IMR-90 (cell line): ENCODE results near the gene BACH1. TPM values are rescaled to one million over a fixed set of nuclear protein-coding genes. Genes with fewer than 3 reads are reported as not detected.

Experiments used
- ATAC-seq: fragments of 200-7000 bp; cut with Tn5 transposase; 2 replicates; pipeline ENCODE4 v1.9.1; 2020; ENCODE audit warnings: low read depth, mild to moderate bottlenecking, moderate library complexity
- BruUV-seq: library from RNA; stranded (reverse); fragments of 400-500 nt; replicated peaks from 2 replicates; lab custom pipeline; 2021; lab: Mats Ljungman, UMichigan
- CTCF ChIA-PET: fragments of 300-600 bp; formaldehyde crosslinking; extraction: SDS; loops from one replicate; lab custom pipeline; 2021; ENCODE audit warnings: antibody characterized with exemption; lab: Yijun Ruan, JAX
- POLR2A ChIA-PET: fragments of 300-600 bp; sonication (Branson Sonifier 250); formaldehyde crosslinking; loops from one replicate; lab custom pipeline; 2022; ENCODE audit warnings: antibody characterized with exemption; ENCODE audit not compliant: unreplicated experiment; lab: Charles Lee
- DNase-seq: peaks from one replicate; pipeline ENCODE4 v3.0.0; 2013
- H2AFZ ChIP-seq: replicated peaks from 2 replicates; pipeline ENCODE3; 2013; ENCODE audit warnings: low read length, mild to moderate bottlenecking; ENCODE audit not compliant: poor library complexity
- H2AK5ac ChIP-seq: 2 replicates; pipeline ENCODE4 v1.6.1; 2013; ENCODE audit warnings: low read depth, low read length, inconsistent platforms
- H2AK9ac ChIP-seq: replicated peaks from 2 replicates; pipeline ENCODE3; 2013; ENCODE audit warnings: mild to moderate bottlenecking, low read depth, low read length, moderate library complexity; ENCODE audit not compliant: poor library complexity
- H2BK120ac ChIP-seq: 2 replicates; pipeline ENCODE4 v1.6.1; 2013; ENCODE audit warnings: low read depth, low read length, inconsistent platforms
- H2BK15ac ChIP-seq: 3 replicates; pipeline ENCODE4 v1.6.1; 2013; ENCODE audit warnings: low read depth, low read length, inconsistent platforms
- H2BK20ac ChIP-seq: 2 replicates; pipeline ENCODE4 v1.6.1; 2013; ENCODE audit warnings: low read depth, mild to moderate bottlenecking, inconsistent platforms, low read length, moderate library complexity
- H2BK5ac ChIP-seq: 2 replicates; pipeline ENCODE4 v1.6.1; 2013; ENCODE audit warnings: mild to moderate bottlenecking, low read depth, low read length, inconsistent platforms; ENCODE audit not compliant: poor library complexity, severe bottlenecking
- H3K14ac ChIP-seq: replicated peaks from 2 replicates; pipeline ENCODE4 v1.6.1; 2013; ENCODE audit warnings: low read depth, low read length, inconsistent platforms
- H3K18ac ChIP-seq: 2 replicates; pipeline ENCODE4 v1.6.1; 2013; ENCODE audit warnings: low read depth, low read length, control low read depth
- H3K23ac ChIP-seq: 2 replicates; pipeline ENCODE4 v1.6.1; 2013; ENCODE audit warnings: low read depth, low read length, inconsistent platforms
- H3K27ac ChIP-seq: 2 replicates; pipeline ENCODE4 v1.5.1; 2013; ENCODE audit warnings: mild to moderate bottlenecking, control low read depth, low read length; ENCODE audit not compliant: insufficient read depth
- H3K27me3 ChIP-seq: 2 replicates; pipeline ENCODE4 v1.6.1; 2013; ENCODE audit warnings: low read length; ENCODE audit not compliant: control insufficient read depth, insufficient read depth
- H3K36me3 ChIP-seq: 2 replicates; pipeline ENCODE4 v1.6.1; 2013; ENCODE audit warnings: low read length, mixed read lengths; ENCODE audit not compliant: control insufficient read depth, insufficient read depth
- H3K4ac ChIP-seq: 2 replicates; pipeline ENCODE4 v1.6.1; 2013; ENCODE audit warnings: low read depth, low read length, inconsistent platforms
- H3K4me1 ChIP-seq: 2 replicates; pipeline ENCODE4 v1.6.1; 2013; ENCODE audit warnings: low read length, mixed read lengths; ENCODE audit not compliant: control insufficient read depth, insufficient read depth
- H3K4me2 ChIP-seq: 2 replicates; pipeline ENCODE4 v1.6.1; 2013; ENCODE audit warnings: low read depth, mild to moderate bottlenecking, control low read depth, low read length, moderate library complexity
- H3K4me3 ChIP-seq: 2 replicates; pipeline ENCODE4 v1.5.1; 2013; ENCODE audit warnings: low read depth, mild to moderate bottlenecking, control low read depth, low read length, moderate library complexity; ENCODE audit not compliant: insufficient read depth
- H3K56ac ChIP-seq: 2 replicates; pipeline ENCODE4 v1.6.1; 2013; ENCODE audit warnings: low read length, inconsistent platforms; ENCODE audit not compliant: insufficient read depth; ENCODE audit errors: extremely low read depth
- H3K79me1 ChIP-seq, 2 experiments: 2 replicates each; pipeline ENCODE4 v1.6.1; 2013; ENCODE audit warnings: low read length in 2 of 2, inconsistent platforms in 1 of 2, low read depth in 1 of 2
- H3K9ac ChIP-seq: 2 replicates; pipeline ENCODE4 v1.6.1; 2013; ENCODE audit warnings: low read depth, low read length, control low read depth
- H3K9me1 ChIP-seq: 2 replicates; pipeline ENCODE4 v1.6.1; 2013; ENCODE audit warnings: low read length, inconsistent platforms; ENCODE audit not compliant: insufficient read depth
- H3K9me3 ChIP-seq: 2 replicates; pipeline ENCODE4 v1.6.1; 2013; ENCODE audit warnings: low read length; ENCODE audit not compliant: control insufficient read depth, insufficient read depth
- H4K20me1 ChIP-seq: 2 replicates; pipeline ENCODE4 v1.6.1; 2013; ENCODE audit warnings: low read length, inconsistent platforms; ENCODE audit not compliant: insufficient read depth
- H4K5ac ChIP-seq: 2 replicates; pipeline ENCODE4 v1.6.1; 2013; ENCODE audit warnings: mild to moderate bottlenecking, low read depth, low read length, control low read depth
- H4K8ac ChIP-seq, 2 experiments: 2 replicates each; pipeline ENCODE4 v1.6.1; 2013; ENCODE audit warnings: low read depth in 2 of 2, low read length in 2 of 2, control low read depth in 1 of 2, inconsistent platforms in 1 of 2
- H4K91ac ChIP-seq: 2 replicates; pipeline ENCODE4 v1.6.1; 2013; ENCODE audit warnings: low read depth, low read length, inconsistent platforms; ENCODE audit not compliant: insufficient read depth
- BHLHE40 ChIP-seq: fragments of 150-350 bp; IDR thresholded peaks from 2 replicates; pipeline ENCODE4 v1.6.1; 2016; ENCODE audit warnings: mild to moderate bottlenecking, low read depth, low read length
- CEBPB ChIP-seq: IDR thresholded peaks from 2 replicates; pipeline ENCODE4 v1.6.1; 2012; ENCODE audit warnings: low read depth, low read length, improper control_type of control experiment
- FOS ChIP-seq: fragments of 150-350 bp; IDR thresholded peaks from 2 replicates; pipeline ENCODE4 v1.6.1; 2016; ENCODE audit warnings: low read depth, low read length
- MAFK ChIP-seq: IDR thresholded peaks from 2 replicates; pipeline ENCODE4 v1.6.1; 2012; ENCODE audit warnings: low read depth, low read length, improper control_type of control experiment
- MAZ ChIP-seq: IDR thresholded peaks from 2 replicates; pipeline ENCODE4 v1.6.1; 2012; ENCODE audit warnings: low read depth, mild to moderate bottlenecking, low read length, improper control_type of control experiment, moderate library complexity, borderline replicate concordance
- MXI1 ChIP-seq: IDR thresholded peaks from 2 replicates; pipeline ENCODE4 v1.6.1; 2012; ENCODE audit warnings: low read depth, mild to moderate bottlenecking, low read length, moderate library complexity, borderline replicate concordance
- NFE2L2 ChIP-seq: fragments of 150-350 bp; IDR thresholded peaks from 2 replicates; pipeline ENCODE4 v1.6.1; 2016; ENCODE audit warnings: low read depth, mild to moderate bottlenecking, low read length
- POLR2A ChIP-seq: IDR thresholded peaks from 2 replicates; pipeline ENCODE4 v1.6.1; 2012; ENCODE audit warnings: mild to moderate bottlenecking, low read depth, low read length
- RAD21 ChIP-seq: IDR thresholded peaks from 2 replicates; pipeline ENCODE4 v1.6.1; 2012; ENCODE audit warnings: low read length, improper control_type of control experiment
- RCOR1 ChIP-seq: IDR thresholded peaks from 2 replicates; pipeline ENCODE4 v1.6.1; 2012; ENCODE audit warnings: mild to moderate bottlenecking, low read length, improper control_type of control experiment; ENCODE audit not compliant: insufficient replicate concordance
- SMC3 ChIP-seq: fragments of 150-350 bp; IDR thresholded peaks from 2 replicates; pipeline ENCODE4 v1.6.1; 2016; ENCODE audit warnings: low read depth, mild to moderate bottlenecking, antibody characterized with exemption, low read length, moderate library complexity
- USF2 ChIP-seq: fragments of 150-350 bp; IDR thresholded peaks from 2 replicates; pipeline ENCODE4 v1.6.1; 2017; ENCODE audit warnings: mild to moderate bottlenecking, antibody characterized with exemption, low read length, low read depth
- WGBS, 2 experiments: methylation state at CpG; one replicate each; pipeline versions ENCODE4 v1.1.5 to v1.1.7; 2013; ENCODE audit warnings: missing lambda C conversion rate in 2 of 2; ENCODE audit not compliant: insufficient read length in 1 of 2; ENCODE audit errors: extremely low coverage in 2 of 2; 5-methylcytosine and 5-hydroxymethylcytosine counted together
- dilution Hi-C: fragments of 300-500 bp; cut with HindIII; formaldehyde crosslinking; loops from one replicate; pipeline ENCODE4 v1.14.3; 2018; ENCODE audit warnings: low sequenced_read_pairs; ENCODE audit not compliant: unreplicated experiment
- in situ Hi-C: fragments of 300-500 bp; cut with MboI; formaldehyde crosslinking; loops from 3 replicates; pipeline ENCODE4 v1.14.3; 2019; ENCODE audit warnings: low sequenced_read_pairs, inconsistent platforms, mixed read lengths
- intact Hi-C: fragments of 100-400 bp; cut with micrococcal nuclease; formaldehyde crosslinking; loops from 2 replicates; pipeline ENCODE4 v1.10.0; 2022
- polyA plus RNA-seq, 3 experiments: library from polyadenylated mRNA; depleted of rRNA; stranded (reverse); fragments of >200 nt; gene quantifications; 2 replicates each; pipeline ENCODE4 v1.2.3, GENCODE V29; 2012; ENCODE audit warnings: low replicate concordance in 1 of 3
- total RNA-seq: library from RNA; depleted of rRNA; stranded (reverse); fragments of >200 nt; gene quantifications from 2 replicates; pipeline ENCODE4 v1.2.3, GENCODE V29; 2012
- TF ChIP-seq, protein P1 (sequence below): fragments of 150-350 bp; IDR thresholded peaks from 2 replicates; pipeline ENCODE4 v1.6.1; 2016; ENCODE audit warnings: low read depth, mild to moderate bottlenecking, low read length, moderate library complexity, borderline replicate concordance
- TF ChIP-seq, protein P2 (sequence below): conservative IDR thresholded peaks from 2 replicates; pipeline ENCODE4 v1.5.1; 2012; ENCODE audit warnings: mild to moderate bottlenecking, low read depth, low read length, improper control_type of control experiment

BACH1 gene
- total and polyA plus RNA-seq, 2 of the 4 experiments (the other 2 are of a cell fraction) = 23.1 to 108 TPM

- peak overlapping the region; percentile 46 for H2AFZ ChIP-seq
- in situ Hi-C loops (no loop called here), intact Hi-C loops (loop anchor here (5.0 kb wide), 1 partner anchor 36 kb away; no protein-coding TSS in a partner anchor), dilution Hi-C loops (no loop called here)
- ChIA-PET CTCF (no interaction called here), POLR2A (no interaction called here)
- peak overlapping the region; percentile 94 for H2BK120ac ChIP-seq
- ATAC-seq = peak; percentile 87
- H2AK5ac ChIP-seq = peak overlapping the region; percentile 91
- H3K36me3 ChIP-seq = no peaks in the 10 kb centered on the region
- peak overlapping the region; percentile 91; the same call in 1 of the 2 replicates for H3K23ac ChIP-seq
- peaks cover 0 to 11% of the 10 kb centered on the region in 2 experiments; a peak in 2 of 4 replicates for H3K79me1 ChIP-seq
- H3K4me3 ChIP-seq = no peak overlapping the region
- no peaks in the 10 kb centered on the region for H4K20me1 ChIP-seq
- no peak overlapping the region for H3K9ac ChIP-seq
- H3K4me2 ChIP-seq = peak overlapping the region; percentile 48
- peak overlapping the region; percentile 51; the same call in 1 of the 2 replicates for H3K14ac ChIP-seq
- no TSS peak for BruUV-seq
- peak overlapping the region; percentile 87 for H3K4ac ChIP-seq
- peaks cover 10% of the 10 kb centered on the region for H3K9me1 ChIP-seq
- peak overlapping the region; percentile 77 for H3K56ac ChIP-seq
- peak overlapping the region; percentile 2 to 83; a peak in 3 of 4 replicates for H4K8ac ChIP-seq
- H3K27me3 ChIP-seq = no peaks in the 10 kb centered on the region
- 10% methylated on average over 2 of the region's 5 CpGs; no CpG with 5 or more reads in 1 of the 2 experiments for WGBS, 2 experiments
- H3K27ac ChIP-seq = peak overlapping the region; percentile 91
- H2AK9ac ChIP-seq = no peak overlapping the region
- H2BK5ac ChIP-seq = peak overlapping the region; percentile 100
- DNase-seq = peak; percentile 89
- H3K4me1 ChIP-seq = peaks cover 8% of the 10 kb centered on the region
- peak overlapping the region; percentile 81; the same call in 1 of the 2 replicates for H4K5ac ChIP-seq
- H4K91ac ChIP-seq = peak overlapping the region; percentile 86
- H3K9me3 ChIP-seq = peaks cover 2% of the 10 kb centered on the region; the same call in 1 of the 2 replicates
- H2BK20ac ChIP-seq = peak overlapping the region; percentile 90
- peak overlapping the region; percentile 35; the same call in 2 of the 3 replicates for H2BK15ac ChIP-seq
- H3K18ac ChIP-seq = peak overlapping the region; percentile 88
- TF ChIP-seq, protein P1, sequence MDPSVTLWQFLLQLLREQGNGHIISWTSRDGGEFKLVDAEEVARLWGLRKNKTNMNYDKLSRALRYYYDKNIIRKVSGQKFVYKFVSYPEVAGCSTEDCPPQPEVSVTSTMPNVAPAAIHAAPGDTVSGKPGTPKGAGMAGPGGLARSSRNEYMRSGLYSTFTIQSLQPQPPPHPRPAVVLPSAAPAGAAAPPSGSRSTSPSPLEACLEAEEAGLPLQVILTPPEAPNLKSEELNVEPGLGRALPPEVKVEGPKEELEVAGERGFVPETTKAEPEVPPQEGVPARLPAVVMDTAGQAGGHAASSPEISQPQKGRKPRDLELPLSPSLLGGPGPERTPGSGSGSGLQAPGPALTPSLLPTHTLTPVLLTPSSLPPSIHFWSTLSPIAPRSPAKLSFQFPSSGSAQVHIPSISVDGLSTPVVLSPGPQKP = no peak
- peak; percentile 21; the same call in 1 of the 2 replicates for TF ChIP-seq FOS
- no peak for TF ChIP-seq RCOR1
- TF ChIP-seq NFE2L2 = no peak
- TF ChIP-seq BHLHE40 = peak; percentile 97
- TF ChIP-seq MXI1 = no peak
- TF ChIP-seq MAZ = no peak
- TF ChIP-seq POLR2A = no peak
- TF ChIP-seq, protein P2, sequence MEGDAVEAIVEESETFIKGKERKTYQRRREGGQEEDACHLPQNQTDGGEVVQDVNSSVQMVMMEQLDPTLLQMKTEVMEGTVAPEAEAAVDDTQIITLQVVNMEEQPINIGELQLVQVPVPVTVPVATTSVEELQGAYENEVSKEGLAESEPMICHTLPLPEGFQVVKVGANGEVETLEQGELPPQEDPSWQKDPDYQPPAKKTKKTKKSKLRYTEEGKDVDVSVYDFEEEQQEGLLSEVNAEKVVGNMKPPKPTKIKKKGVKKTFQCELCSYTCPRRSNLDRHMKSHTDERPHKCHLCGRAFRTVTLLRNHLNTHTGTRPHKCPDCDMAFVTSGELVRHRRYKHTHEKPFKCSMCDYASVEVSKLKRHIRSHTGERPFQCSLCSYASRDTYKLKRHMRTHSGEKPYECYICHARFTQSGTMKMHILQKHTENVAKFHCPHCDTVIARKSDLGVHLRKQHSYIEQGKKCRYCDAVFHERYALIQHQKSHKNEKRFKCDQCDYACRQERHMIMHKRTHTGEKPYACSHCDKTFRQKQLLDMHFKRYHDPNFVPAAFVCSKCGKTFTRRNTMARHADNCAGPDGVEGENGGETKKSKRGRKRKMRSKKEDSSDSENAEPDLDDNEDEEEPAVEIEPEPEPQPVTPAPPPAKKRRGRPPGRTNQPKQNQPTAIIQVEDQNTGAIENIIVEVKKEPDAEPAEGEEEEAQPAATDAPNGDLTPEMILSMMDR = no peak
- TF ChIP-seq MAFK = no peak
- peak; percentile 98 for TF ChIP-seq CEBPB
- TF ChIP-seq USF2 = peak; percentile 74
- no peak for TF ChIP-seq RAD21
- TF ChIP-seq SMC3 = no peak
Observed at GRCh38 chr21:29258626-29259338, 39.9 kb upstream of the BACH1 start.
